ENCODE results near the gene POLH. TPM values are rescaled to one million over a fixed set of nuclear protein-coding genes. Genes with fewer than 3 reads are reported as not detected.

The POLH gene
- total and polyA plus RNA-seq, 2 of the 4 experiments (the other 2 are of a cell fraction) = 13.3 to 26.0 TPM

DNA sequence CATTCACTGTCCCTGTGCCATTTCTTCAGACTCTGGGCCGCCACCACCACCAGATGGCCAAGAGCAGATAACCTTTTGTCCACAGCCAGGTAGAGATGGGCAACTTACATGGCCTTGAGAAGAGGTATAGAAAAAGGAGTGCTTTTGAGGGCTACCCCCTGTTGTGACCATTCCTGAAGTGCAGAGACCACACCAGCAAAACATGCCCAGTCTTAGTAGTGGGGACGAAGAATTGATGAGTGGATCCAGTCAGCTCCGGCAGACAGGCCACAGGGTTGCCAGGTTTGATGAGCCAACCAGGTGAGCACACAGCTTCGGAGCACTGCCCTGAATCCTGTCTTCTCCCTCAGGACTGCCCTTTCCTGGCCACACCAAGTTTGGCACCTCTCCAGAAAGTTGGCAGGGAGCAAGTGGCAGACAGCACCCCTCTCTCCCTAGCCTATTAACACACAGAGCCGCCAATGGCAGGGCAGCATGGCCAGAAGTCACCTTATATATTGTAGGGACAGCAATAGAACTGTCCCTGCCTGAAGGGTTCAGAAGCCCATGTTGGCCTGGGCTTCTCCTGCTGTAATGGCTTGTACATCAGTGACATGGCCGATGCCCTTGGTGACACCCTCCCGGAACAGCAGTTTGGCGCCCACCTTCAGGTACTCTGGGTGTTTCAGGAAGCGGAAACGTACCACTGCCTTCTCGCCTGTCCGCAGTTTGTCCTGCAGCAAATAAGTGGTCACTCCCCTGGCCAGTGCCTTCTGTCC lies 45.3 kb downstream of the POLH start:
- Histone ChIP-seq H2BK120ac (ENCODE audit: low read depth, low read length) (no peak overlapping the region), H3K36me3 (ENCODE audit: control insufficient read depth, insufficient read depth, low read length) (peaks cover 63% of the 10 kb centered on the region), H3K27ac (ENCODE audit: insufficient read depth, low read length) (no peak overlapping the region), H2AK5ac (ENCODE audit: low read depth, low read length) (no peak overlapping the region), H2BK5ac (ENCODE audit: low read depth, low read length, poor library complexity, severe bottlenecking) (no peak overlapping the region), H3K79me1 (ENCODE audit: low read depth in 1 of 2, low read length in 2 of 2) (peaks cover 38 to 65% of the 10 kb centered on the region in 2 experiments), H3K14ac (replicated peaks; ENCODE audit: low read depth, low read length) (no peak overlapping the region), H2AK9ac (replicated peaks; ENCODE audit: low read depth, low read length, poor library complexity) (peak overlapping the region; percentile 25), H2BK15ac (ENCODE audit: low read depth, low read length) (no peak overlapping the region), H4K91ac (ENCODE audit: insufficient read depth, low read depth, low read length) (no peak overlapping the region), H3K9me1 (ENCODE audit: insufficient read depth, low read length) (peaks cover 27% of the 10 kb centered on the region), H3K4me1 (ENCODE audit: control insufficient read depth, insufficient read depth, low read length) (no peaks in the 10 kb centered on the region), H3K56ac (ENCODE audit: extremely low read depth, insufficient read depth, low read length) (no peak overlapping the region), H3K4ac (ENCODE audit: low read depth, low read length) (no peak overlapping the region), H3K4me2 (ENCODE audit: low read depth, low read length) (no peak overlapping the region), H3K23ac (ENCODE audit: low read depth, low read length) (no peak overlapping the region), H4K8ac (ENCODE audit: low read depth in 2 of 2, low read length in 2 of 2) (no peak overlapping the region), H3K4me3 (ENCODE audit: insufficient read depth, low read depth, low read length) (no peak overlapping the region), H2AFZ (replicated peaks; ENCODE audit: low read length, poor library complexity) (no peak overlapping the region), H3K27me3 (ENCODE audit: control insufficient read depth, insufficient read depth, low read length) (no peaks in the 10 kb centered on the region), H4K20me1 (ENCODE audit: insufficient read depth, low read length) (no peaks in the 10 kb centered on the region; the same call in 1 of the 2 replicates), H3K9ac (ENCODE audit: low read depth, low read length) (no peak overlapping the region), H3K18ac (ENCODE audit: low read depth, low read length) (no peak overlapping the region), H2BK20ac (ENCODE audit: low read depth, low read length) (no peak overlapping the region), H3K9me3 (ENCODE audit: control insufficient read depth, insufficient read depth, low read length) (no peaks in the 10 kb centered on the region), H4K5ac (ENCODE audit: low read depth, low read length) (no peak overlapping the region)
- dilution Hi-C loops (cut with HindIII; ENCODE audit: low sequenced_read_pairs, unreplicated experiment) (no loop called here), in situ Hi-C loops (cut with MboI; ENCODE audit: low sequenced_read_pairs) (no loop called here), intact Hi-C loops (cut with micrococcal nuclease) (no loop called here)
- WGBS, 2 experiments (ENCODE audit: extremely low coverage in 2 of 2, insufficient read length in 1 of 2) = no CpG with 5 or more reads among the region's 12 CpGs
- CTCF ChIA-PET = no interaction called here
- ATAC-seq (ENCODE audit: low read depth) (no peak), DNase-seq (no peak)
- POLR2A ChIA-PET (ENCODE audit: unreplicated experiment) = no interaction called here
- no TSS peak for BruUV-seq (replicated peaks)
- TF ChIP-seq POLR2A (IDR thresholded peaks at IDR 0.05; ENCODE audit: low read depth, low read length) = no peak
- no peak for TF ChIP-seq FOS (IDR thresholded peaks at IDR 0.05; ENCODE audit: low read depth, low read length)
- no peak for TF ChIP-seq MAFK (IDR thresholded peaks at IDR 0.05; ENCODE audit: low read depth, low read length)
- no peak for TF ChIP-seq RCOR1 (IDR thresholded peaks at IDR 0.05; ENCODE audit: insufficient replicate concordance, low read length)
- no peak for TF ChIP-seq RAD21 (IDR thresholded peaks at IDR 0.05; ENCODE audit: low read length)
- TF ChIP-seq USF2 (IDR thresholded peaks at IDR 0.05; ENCODE audit: low read depth, low read length) = no peak
